BJ (cell line): ENCODE data around the gene QARS1. TPM values are rescaled to one million over a fixed set of nuclear protein-coding genes. Genes with fewer than 3 reads are reported as not detected.

Experiments
- CTCF ChIA-PET: fragments of 350-600 bp; formaldehyde crosslinking; extraction: SDS; loops from one replicate; lab custom pipeline; 2021; ENCODE audit warnings: antibody characterized with exemption, inconsistent platforms; lab: Yijun Ruan, JAX
- POLR2A ChIA-PET: fragments of 300-600 bp; sonication (Branson Sonifier 250); formaldehyde crosslinking; extraction: SDS; loops from one replicate; lab custom pipeline; 2021; ENCODE audit warnings: antibody characterized with exemption; lab: Charles Lee
- DNase-seq: peaks from one replicate; pipeline ENCODE4 v3.0.0-alpha.2; 2011; ENCODE audit warnings: low read depth
- H3K27me3 ChIP-seq: 2 replicates; pipeline ENCODE4 v1.6.0; 2011; ENCODE audit warnings: low read length; ENCODE audit not compliant: control insufficient read depth, insufficient read depth
- H3K36me3 ChIP-seq: 2 replicates; pipeline ENCODE4 v1.5.1; 2011; ENCODE audit warnings: low read length; ENCODE audit not compliant: control insufficient read depth, insufficient read depth
- H3K4me3 ChIP-seq: 2 replicates; pipeline ENCODE4 v1.5.1; 2011; ENCODE audit warnings: low read depth, mild to moderate bottlenecking, control low read depth, low read length
- CTCF ChIP-seq: IDR thresholded peaks from 2 replicates; pipeline ENCODE4 v1.5.1; 2011; ENCODE audit warnings: low read depth, mild to moderate bottlenecking, control low read depth, inconsistent platforms, low read length, moderate library complexity; ENCODE audit not compliant: insufficient read depth
- polyA plus RNA-seq: library from polyadenylated mRNA; depleted of rRNA; stranded (reverse); fragments of >200 nt; gene quantifications from 2 replicates; pipeline ENCODE4 v1.2.3, GENCODE V29; 2011

QARS1 gene
- polyA plus RNA-seq, 1 experiment, result 339 TPM

GRCh38 chr3:49081429-49081828 is 23.1 kb downstream of the QARS1 start:
- DNase-seq, result no peak
- ChIA-PET CTCF (no interaction called here), POLR2A (interaction anchor here (0.7 kb wide), 1 partner anchor 11 kb away, joined by 6 read pairs; no protein-coding TSS in a partner anchor)
- TF ChIP-seq CTCF, result no peak
- Histone ChIP-seq H3K4me3 (no peak overlapping the region), H3K27me3 (no peaks in the 10 kb centered on the region), H3K36me3 (peaks cover 7% of the 10 kb centered on the region)

GRCh38 chr3:49079270-49079669 is 25.3 kb downstream of the QARS1 start:
- CTCF ChIA-PET, result no interaction called here
- peaks cover 15% of the 10 kb centered on the region for H3K36me3 ChIP-seq

GRCh38 chr3:49076646-49077045 is 27.9 kb downstream of the QARS1 start:
- POLR2A ChIA-PET, result interaction anchor here (0.6 kb wide), 1 partner anchor 28 kb away, joined by 3 read pairs; no protein-coding TSS in a partner anchor
- CTCF ChIA-PET, result no interaction called here
- Histone ChIP-seq H3K4me3 (no peak overlapping the region), H3K27me3 (no peaks in the 10 kb centered on the region), H3K36me3 (peaks cover 17% of the 10 kb centered on the region)
- TF ChIP-seq CTCF, result no peak
- no peak for DNase-seq

More at GRCh38 chr3:49079270-49079669, 25.3 kb downstream of the QARS1 start:
- TF ChIP-seq CTCF, result no peak
- Histone ChIP-seq H3K27me3 (no peaks in the 10 kb centered on the region), H3K4me3 (no peak overlapping the region)
- POLR2A ChIA-PET, result no interaction called here
- no peak for DNase-seq

GRCh38 chr3:49076116-49076515 is 28.4 kb downstream of the QARS1 start:
- Histone ChIP-seq H3K4me3 (no peak overlapping the region), H3K36me3 (peaks cover 22% of the 10 kb centered on the region), H3K27me3 (no peaks in the 10 kb centered on the region)
- CTCF ChIA-PET, result no interaction called here
- no peak for TF ChIP-seq CTCF
- DNase-seq, result no peak
- POLR2A ChIA-PET, result no interaction called here

GRCh38 chr3:49058011-49058410 is 46.5 kb downstream of the QARS1 start:
- peaks cover 19% of the 10 kb centered on the region for H3K36me3 ChIP-seq
- ChIA-PET POLR2A (no interaction called here), CTCF (no interaction called here)
- no peak for TF ChIP-seq CTCF
- no peak overlapping the region for H3K4me3 ChIP-seq
- no peaks in the 10 kb centered on the region for H3K27me3 ChIP-seq
- no peak for DNase-seq
